Measurements from ENCODE around the gene ZKSCAN5.

- TF ChIP-seq POLR2AphosphoS5 (IDR thresholded peaks at IDR 0.05) (peak in 1 of 2 donors; percentile 65), POLR2A (IDR thresholded peaks at IDR 0.05; ENCODE audit: low read depth) (no peak)
These were observed 220 bp upstream of the ZKSCAN5 start for GRCh38 chr7:99504281-99504602.

All from esophagus muscularis mucosa (tissue), 2 donors.